Measurements from ENCODE around the gene PSMB11.

Gene PSMB11

GRCh38 chr14:23089498-23090253 is 47.7 kb downstream of the PSMB11 start:
- DNase-seq = no peak

- DNase-seq = no peak
Observed at GRCh38 chr14:23090254-23090636, 48.2 kb downstream of the PSMB11 start.

- no peak for DNase-seq
Observed at GRCh38 chr14:23091294-23092225, 49.5 kb downstream of the PSMB11 start.

- no peak for DNase-seq
Observed at GRCh38 chr14:23093104-23093503, 51.1 kb downstream of the PSMB11 start.

GRCh38 chr14:23093526-23093925 is 51.5 kb downstream of the PSMB11 start:
- no peak for DNase-seq

All from NCI-H187 treated with DMSO at 0.1 percent for 48 hours (cell line).